ENCODE measurements around the gene ZNF681.

DNA sequence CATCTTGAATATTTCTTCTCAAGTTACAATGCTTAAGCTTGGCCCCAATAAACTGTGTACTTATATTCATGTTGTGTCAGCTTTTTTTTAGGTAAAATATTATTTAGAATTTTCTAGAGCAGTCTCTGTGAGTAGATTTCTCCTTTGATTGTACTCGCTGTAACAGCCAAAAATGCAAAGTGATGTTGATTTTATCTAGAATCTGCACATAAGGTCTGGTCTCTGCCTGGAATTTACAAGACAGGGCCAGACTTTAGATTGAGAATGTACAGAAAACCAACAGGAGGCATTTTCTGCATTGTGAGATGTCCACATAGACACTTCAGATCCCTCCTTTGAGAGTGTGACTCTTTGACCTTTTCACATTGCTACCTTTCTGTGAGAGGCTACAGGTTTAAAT, 43.1 kb upstream of the ZNF681 start:
- no peak for TF ChIP-seq CTCF (IDR thresholded peaks at IDR 0.05)
- no peak for TF ChIP-seq MXI1 (IDR thresholded peaks at IDR 0.05; ENCODE audit: low read depth, low read length)
- peak in 1 of 2 experiments; percentile 59; a peak in 1 of 4 replicates for TF ChIP-seq EP300 (IDR thresholded peaks at IDR 0.05; ENCODE audit: borderline replicate concordance in 1 of 2, low read depth in 1 of 2, low read length in 1 of 2)
- no peak for TF ChIP-seq REST (IDR thresholded peaks at IDR 0.05; ENCODE audit: low read depth, low read length)

Data from SK-N-SH (cell line).